GM12873 (cell line): ENCODE data around the gene AGTRAP.

Source experiments
- CTCF ChIP-seq: IDR thresholded peaks from 2 replicates; pipeline ENCODE4 v1.5.1; 2012; ENCODE audit warnings: low read depth, mild to moderate bottlenecking, moderate library complexity, low read length, control low read depth; ENCODE audit not compliant: insufficient read depth; ENCODE audit errors: missing control alignments

The AGTRAP gene

GRCh38 chr1:11703357-11704193, 32.4 kb upstream of the AGTRAP start:
- no peak for TF ChIP-seq CTCF

DNA sequence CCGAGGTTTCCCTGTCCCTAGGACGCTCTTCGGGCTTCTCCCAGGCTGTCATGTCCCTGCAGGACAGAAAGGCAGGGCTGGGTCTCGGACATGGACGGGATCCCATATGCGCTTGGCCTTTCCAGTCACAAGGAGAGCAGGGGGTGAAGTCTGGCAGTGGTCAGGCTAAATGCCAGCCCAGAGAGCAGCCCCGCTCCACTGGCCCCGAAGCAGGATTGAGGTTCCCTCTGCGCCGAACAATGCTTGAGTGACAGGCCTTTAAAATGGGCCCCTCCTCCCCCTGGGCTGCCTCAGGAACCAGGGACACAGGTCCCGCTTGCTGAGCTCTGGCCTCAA, 31.8 kb upstream of the AGTRAP start:
- no peak for TF ChIP-seq CTCF

DNA sequence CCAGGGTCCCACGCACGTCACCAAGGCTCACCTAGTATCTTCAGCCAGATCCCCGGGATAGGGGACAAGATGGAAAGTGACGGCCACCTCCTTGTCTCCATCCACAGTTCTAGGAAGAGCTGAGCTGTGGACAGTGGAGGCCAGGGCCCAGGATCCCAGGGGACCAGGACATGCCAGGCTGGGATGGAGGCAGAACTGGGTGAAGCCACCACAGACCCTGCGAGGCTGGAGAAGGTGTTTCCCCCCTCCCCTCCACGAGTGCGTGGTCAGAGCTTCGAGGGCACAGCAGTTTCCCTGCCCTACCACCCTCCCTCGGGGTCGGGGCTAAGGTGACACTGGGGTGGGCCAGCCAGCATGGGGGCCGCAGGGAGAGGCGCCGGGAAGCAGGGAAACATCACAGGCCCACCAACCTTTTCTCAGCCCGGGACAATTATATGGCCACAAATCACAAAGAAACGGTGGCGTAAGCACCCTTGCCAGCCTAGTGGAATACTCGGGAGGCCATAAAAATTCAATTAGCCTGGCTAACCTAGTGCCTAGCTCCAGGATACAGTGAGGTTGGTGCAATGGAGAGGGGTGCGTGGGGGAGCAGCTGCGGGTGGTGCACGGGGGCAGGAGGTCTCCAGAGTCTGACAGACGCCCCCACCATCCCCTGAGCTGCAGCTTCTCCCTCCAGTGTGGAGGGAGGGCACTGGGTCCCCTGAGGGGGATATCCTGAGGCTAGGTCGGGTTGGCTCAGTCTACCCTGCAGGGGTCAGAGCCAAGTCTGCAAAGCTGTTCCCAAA, 31.1 kb upstream of the AGTRAP start:
- TF ChIP-seq CTCF: no peak

- TF ChIP-seq CTCF: no peak
These were observed 30.3 kb upstream of the AGTRAP start for GRCh38 chr1:11705596-11705995.

GRCh38 chr1:11706292-11706691, 29.6 kb upstream of the AGTRAP start:
- TF ChIP-seq CTCF: no peak

DNA sequence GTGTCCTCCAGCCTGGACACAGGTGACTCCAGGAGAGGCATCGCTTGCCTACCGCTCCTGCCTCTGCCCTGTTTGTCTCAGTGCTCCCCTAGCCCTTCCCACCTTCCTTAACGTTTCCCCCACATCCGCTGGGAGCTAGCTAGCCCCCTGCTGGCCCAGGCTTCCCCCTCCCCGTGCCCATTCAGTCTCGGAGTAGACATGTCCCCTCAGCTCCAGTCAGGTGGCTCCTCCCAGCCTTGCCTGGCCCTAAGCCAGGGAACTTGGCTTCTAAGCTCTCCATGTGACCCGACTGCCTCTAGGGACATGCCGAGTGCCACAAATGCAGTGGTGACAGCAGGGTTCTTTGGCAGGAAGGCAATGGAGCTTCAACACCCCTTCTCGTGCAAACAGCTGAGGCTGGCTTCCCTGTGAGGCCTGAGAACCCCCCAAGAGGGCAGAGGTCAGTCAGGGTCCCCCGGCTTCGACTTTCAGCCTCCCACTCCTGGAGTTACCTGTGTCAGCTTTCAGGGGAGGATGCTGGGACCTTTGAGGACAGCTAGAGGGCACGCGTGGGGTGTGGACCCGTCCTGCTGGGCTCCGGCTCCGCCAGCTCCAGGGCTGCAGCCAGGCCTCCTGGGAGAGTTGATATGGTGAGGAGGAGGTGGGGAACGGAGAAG, 28.2 kb upstream of the AGTRAP start:
- TF ChIP-seq CTCF: no peak
